Measurements from ENCODE around the gene MCTP1.

Gene MCTP1

DNA sequence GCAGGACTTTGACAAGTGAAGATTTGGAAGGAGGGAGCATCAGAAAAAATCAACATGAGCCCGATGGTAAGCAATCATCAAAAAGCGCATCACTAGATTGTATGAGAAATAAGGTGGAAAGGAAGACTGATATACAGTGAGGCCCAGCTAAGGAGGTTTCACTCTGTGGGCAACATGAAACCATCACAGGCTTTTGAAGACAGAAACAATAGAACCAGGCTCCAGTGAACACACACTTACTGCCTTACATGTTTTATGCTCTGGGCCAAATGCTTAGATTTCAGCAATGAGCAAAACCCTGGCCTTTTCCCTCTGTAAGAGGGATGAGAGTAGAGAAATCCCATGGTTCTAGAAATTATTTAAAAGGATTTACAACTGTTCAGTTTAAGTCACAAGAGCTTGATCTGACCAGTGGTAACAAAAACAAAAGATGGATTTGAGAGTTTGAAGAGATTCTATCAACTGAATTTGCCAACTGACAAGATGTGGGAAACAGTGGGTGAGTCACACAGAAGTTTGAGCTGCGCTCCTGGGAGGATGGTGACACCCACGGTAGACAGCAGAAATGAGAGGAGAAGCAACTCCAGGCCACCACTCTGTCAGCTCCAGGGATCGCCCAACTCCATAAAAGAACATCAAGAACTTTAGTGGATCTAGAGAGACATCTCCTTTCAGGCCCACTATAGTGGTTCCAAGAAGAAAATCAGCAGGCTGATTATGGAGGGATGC is 261.8 kb downstream of the MCTP1 start:
- no peak for DNase-seq (ENCODE audit: low read depth)
- H3K4me3 ChIP-seq (ENCODE audit: low read depth, low read length), result no peak overlapping the region
- in situ Hi-C loops (cut with HindIII; ENCODE audit: low sequenced_read_pairs), result no loop called here
- TF ChIP-seq, protein P1, sequence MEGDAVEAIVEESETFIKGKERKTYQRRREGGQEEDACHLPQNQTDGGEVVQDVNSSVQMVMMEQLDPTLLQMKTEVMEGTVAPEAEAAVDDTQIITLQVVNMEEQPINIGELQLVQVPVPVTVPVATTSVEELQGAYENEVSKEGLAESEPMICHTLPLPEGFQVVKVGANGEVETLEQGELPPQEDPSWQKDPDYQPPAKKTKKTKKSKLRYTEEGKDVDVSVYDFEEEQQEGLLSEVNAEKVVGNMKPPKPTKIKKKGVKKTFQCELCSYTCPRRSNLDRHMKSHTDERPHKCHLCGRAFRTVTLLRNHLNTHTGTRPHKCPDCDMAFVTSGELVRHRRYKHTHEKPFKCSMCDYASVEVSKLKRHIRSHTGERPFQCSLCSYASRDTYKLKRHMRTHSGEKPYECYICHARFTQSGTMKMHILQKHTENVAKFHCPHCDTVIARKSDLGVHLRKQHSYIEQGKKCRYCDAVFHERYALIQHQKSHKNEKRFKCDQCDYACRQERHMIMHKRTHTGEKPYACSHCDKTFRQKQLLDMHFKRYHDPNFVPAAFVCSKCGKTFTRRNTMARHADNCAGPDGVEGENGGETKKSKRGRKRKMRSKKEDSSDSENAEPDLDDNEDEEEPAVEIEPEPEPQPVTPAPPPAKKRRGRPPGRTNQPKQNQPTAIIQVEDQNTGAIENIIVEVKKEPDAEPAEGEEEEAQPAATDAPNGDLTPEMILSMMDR (IDR thresholded peaks at IDR 0.05; ENCODE audit: low read depth, low read length, missing control alignments), result no peak

DNA sequence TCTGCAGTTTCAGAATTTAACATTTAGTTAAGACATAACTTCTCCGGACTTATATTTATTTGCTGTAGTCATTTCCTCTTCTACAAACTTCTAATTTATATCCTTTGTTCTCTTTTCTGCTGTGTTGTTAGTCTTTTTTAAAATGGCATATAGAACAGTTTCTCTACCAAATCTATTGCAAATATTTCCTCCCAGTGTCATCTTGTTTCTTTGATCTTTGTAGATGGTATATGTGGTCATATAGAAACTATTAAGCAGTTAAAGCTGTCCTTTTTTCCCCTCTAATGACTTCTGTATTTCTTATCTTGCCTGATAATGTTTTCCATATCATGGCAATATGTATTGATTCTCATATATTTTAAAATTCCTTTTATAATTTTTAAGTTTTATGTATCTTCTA is 264.5 kb downstream of the MCTP1 start:
- DNase-seq (ENCODE audit: low read depth), result no peak
- in situ Hi-C loops (cut with HindIII; ENCODE audit: low sequenced_read_pairs), result no loop called here
- TF ChIP-seq, protein P1 (IDR thresholded peaks at IDR 0.05; ENCODE audit: low read depth, low read length, missing control alignments), result no peak
- H3K4me3 ChIP-seq (ENCODE audit: low read depth, low read length), result no peak overlapping the region

GRCh38 chr5:95018946-95019345 is 265.9 kb downstream of the MCTP1 start:
- TF ChIP-seq, protein P1 (IDR thresholded peaks at IDR 0.05; ENCODE audit: low read depth, low read length, missing control alignments), result no peak

GRCh38 chr5:95018511-95018910 is 266.4 kb downstream of the MCTP1 start:
- no peak for DNase-seq (ENCODE audit: low read depth)
- TF ChIP-seq, protein P1 (IDR thresholded peaks at IDR 0.05; ENCODE audit: low read depth, low read length, missing control alignments), result no peak
- in situ Hi-C loops (cut with HindIII; ENCODE audit: low sequenced_read_pairs), result no loop called here
- no peak overlapping the region for H3K4me3 ChIP-seq (ENCODE audit: low read depth, low read length)

More at GRCh38 chr5:95018946-95019345, 265.9 kb downstream of the MCTP1 start:
- no peak overlapping the region for H3K4me3 ChIP-seq (ENCODE audit: low read depth, low read length)
- DNase-seq (ENCODE audit: low read depth), result no peak
- in situ Hi-C loops (cut with HindIII; ENCODE audit: low sequenced_read_pairs), result no loop called here

GRCh38 chr5:95009812-95010211 is 275.1 kb downstream of the MCTP1 start:
- in situ Hi-C loops (cut with HindIII; ENCODE audit: low sequenced_read_pairs), result no loop called here
- TF ChIP-seq, protein P1 (IDR thresholded peaks at IDR 0.05; ENCODE audit: low read depth, low read length, missing control alignments), result no peak
- no peak overlapping the region for H3K4me3 ChIP-seq (ENCODE audit: low read depth, low read length)
- DNase-seq (ENCODE audit: low read depth), result no peak

GRCh38 chr5:95007921-95008597 is 276.8 kb downstream of the MCTP1 start:
- H3K4me3 ChIP-seq (ENCODE audit: low read depth, low read length), result no peak overlapping the region
- DNase-seq (ENCODE audit: low read depth), result no peak
- TF ChIP-seq, protein P1 (IDR thresholded peaks at IDR 0.05; ENCODE audit: low read depth, low read length, missing control alignments), result no peak
- in situ Hi-C loops (cut with HindIII; ENCODE audit: low sequenced_read_pairs), result no loop called here
